ENCODE data around the gene SLC5A1.
A peak's percentile ranks its signal among the peaks of the same experiment; 100 is the strongest.

GRCh38 chr22:32103658-32104315 lies 60.7 kb downstream of the SLC5A1 start:
- TF ChIP-seq CTCF (conservative IDR thresholded peaks at IDR 0.05; ENCODE audit: low read depth, low read length): peak; percentile 68
- no peak for TF ChIP-seq EZH2 (IDR thresholded peaks at IDR 0.05; ENCODE audit: low read length, unreplicated experiment)
